NCI-H2107 (cell line): ENCODE results near the gene DOK6.

ENCODE experiments used
- DNase-seq: peaks from one replicate; lab custom pipeline; 2025; lab: John Stamatoyannopoulos, UW

The DOK6 gene

DNA sequence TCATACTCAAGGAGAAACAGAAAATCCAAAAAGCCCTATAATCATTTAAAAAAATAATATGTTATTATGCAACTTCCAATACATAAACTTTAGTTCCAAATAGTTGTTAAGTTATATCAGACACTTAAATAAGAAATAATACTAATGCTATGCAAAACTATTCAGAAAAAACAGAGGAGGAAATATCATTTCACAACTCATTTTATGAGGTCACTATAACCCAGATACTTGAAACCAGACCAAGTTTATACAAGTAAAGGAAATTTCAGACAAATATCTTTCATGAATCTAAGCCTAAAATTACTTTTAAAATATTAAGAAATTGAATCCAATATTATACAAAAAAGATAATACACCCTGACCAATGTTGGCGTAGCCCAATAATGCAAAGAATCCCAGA is 286.2 kb downstream of the DOK6 start:
- DNase-seq = no peak

DNA sequence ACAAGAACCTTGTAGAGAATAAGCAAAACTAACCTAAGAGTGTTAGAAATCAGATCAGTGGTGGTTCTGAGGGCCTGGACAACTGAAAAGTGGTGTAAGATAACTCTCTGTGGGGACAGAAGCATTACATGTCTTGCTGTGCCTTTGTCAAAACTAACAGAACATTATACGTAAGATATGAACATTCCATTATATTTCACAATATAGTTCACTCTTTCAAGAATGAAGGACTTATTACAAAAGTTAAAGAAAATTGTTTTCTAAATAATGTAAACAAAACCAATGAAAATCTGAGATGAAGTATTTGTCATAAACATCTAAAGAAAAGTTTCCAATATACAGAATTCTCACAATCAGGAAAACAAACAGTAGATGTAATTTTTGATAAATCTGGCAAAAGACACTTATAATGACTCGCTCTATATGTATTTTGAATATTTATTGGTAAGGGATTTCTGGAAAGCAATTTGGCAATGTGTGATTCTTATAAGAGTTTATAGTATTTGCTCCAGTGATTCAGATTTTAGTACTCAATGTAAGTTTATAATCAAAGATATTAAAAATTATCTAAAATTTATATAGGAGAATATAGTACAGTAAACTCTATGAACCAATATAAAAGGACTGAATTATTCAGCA is 288.6 kb downstream of the DOK6 start:
- no peak for DNase-seq

DNA sequence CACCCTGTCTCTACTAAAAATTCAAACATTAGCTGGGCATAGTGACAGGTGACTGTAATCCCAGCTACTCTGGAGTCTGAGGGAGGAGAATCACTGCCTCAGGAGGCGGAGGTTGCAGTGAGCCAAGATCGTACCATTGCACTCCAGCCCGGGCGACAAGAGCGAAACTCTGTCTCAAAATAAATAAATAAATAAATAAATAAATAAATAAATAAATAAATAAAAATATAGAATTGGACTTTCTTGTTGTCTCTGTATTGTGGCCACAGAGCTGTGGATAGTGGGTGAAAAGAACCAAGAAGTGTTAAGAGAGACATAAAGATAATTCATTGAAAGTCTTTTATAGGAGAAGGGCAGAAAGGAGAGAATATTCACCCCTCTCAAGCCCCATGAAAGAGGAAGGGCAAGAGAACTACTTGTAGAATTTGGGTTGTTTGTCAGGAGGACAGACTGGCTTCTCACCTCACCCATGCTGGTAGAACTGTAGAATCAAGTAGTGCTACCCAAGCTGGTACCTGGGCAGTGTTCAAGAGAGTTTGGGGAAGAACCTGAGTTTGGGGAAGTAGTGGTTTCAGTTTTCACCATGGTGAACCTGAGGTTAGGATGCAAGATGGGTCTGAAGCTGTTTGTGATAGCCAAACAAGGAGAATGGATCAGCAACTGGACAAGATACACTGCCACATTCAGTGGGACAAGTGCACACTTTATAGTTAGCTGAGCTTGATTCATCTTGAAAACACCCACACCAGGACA is 290.5 kb downstream of the DOK6 start:
- DNase-seq = no peak

DNA sequence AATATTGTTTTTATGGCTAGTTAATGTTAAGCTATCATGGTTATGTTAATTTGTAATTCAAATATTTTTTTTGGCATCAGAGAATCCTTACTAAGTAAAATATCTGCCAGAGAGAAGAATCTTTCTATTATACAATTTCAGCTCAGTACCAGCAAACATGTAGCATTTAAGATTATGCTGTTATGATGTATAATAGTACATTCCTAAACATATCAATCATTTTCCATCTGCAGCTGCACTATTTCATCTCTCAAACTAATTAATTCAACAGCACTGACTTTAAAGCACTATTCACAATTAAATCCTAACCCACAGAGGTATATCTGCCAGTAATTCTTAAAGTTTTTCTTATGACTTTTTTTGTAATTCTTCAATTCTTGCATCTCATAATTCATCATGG is 296.4 kb downstream of the DOK6 start:
- DNase-seq = no peak

DNA sequence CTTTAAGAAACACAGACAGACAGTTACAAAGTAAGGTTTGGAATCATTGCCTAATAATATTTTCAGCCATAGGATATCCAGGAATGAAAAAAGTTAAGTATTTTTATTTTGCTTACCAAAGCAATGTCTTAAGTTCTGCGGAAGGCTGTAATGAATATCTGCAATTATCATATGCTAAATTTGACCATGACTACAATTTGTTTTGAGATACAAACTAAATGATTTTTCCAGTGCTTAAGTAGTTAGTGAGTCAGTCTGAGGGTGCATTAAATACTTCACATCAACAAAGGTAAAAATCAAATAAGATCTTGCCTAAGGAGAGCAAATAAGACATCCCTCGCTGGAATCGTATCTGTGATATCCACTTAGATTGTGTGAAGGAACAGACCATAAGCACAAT is 297.0 kb downstream of the DOK6 start:
- no peak for DNase-seq

DNA sequence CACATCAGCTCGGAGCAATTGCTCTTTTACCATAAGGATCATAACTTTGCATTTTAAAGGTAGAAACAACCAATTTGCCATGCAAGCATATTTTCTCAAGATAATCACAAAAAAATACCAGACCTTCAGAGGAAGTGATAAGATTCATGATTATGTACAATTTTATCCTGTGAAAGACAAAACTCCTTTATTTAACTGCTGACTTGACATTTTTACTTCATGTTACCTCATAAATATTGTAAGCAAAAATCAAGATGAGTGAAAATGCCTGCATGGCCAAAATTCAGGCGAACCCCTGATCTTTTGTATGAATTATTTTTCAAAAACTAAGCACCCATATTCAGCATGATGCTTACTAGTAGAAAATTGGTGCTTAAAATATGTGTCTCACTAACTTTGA is 300.6 kb downstream of the DOK6 start:
- no peak for DNase-seq

DNA sequence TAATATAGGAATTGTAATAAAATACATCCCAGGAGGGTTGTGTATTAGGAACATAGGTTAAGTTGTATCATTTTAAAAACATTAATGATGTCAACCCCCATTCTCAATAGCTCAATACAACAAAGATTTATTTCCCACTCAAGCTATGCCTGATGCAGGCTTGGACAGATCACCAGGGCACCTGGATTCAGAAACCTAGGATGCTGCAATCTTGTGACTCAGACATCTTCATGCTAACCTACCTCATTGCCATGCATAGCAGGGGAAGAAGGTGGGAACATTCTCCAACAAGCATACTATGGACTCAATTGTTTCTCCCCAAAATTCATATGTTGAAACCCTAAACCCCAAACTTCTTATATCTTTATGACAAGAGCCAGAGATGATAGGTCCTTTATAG is 302.8 kb downstream of the DOK6 start:
- DNase-seq = no peak

DNA sequence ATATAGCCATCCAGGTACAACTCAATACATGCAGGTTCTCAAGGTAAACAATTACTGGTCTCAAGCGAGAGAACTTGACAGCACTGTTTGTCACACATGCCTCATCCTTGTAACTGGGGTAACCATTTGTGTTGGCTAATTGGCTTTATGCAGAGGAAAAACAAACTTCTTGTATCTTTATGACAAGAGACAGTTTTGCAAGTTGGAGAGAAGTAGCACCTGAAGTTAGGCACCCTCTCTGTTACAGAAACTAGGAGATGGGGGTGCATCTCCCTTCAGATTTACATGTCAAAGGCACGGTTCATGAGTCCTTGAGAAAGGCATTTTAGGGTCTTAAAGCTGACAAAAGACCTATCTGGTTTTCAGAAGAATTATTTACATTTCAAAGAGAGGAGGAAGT is 305.3 kb downstream of the DOK6 start:
- no peak for DNase-seq

DNA sequence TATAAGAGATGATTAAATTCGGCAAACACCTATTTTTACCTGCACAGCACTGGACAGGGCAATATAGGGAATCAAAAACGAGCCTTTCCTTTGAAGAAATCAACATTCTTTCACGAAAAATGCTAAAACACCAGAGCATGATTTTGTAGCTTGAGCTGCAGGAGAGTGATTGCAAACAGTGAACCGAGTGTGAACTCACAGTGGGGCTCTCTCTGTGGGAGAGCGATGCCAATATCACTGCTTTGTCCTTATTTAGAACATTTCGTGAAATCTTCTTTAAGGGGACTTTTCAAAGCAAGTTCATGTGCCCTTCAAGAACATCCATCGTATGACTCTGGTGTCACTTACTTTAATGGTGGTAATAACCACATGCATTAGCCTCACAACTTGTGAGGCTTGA is 308.2 kb downstream of the DOK6 start:
- no peak for DNase-seq

DNA sequence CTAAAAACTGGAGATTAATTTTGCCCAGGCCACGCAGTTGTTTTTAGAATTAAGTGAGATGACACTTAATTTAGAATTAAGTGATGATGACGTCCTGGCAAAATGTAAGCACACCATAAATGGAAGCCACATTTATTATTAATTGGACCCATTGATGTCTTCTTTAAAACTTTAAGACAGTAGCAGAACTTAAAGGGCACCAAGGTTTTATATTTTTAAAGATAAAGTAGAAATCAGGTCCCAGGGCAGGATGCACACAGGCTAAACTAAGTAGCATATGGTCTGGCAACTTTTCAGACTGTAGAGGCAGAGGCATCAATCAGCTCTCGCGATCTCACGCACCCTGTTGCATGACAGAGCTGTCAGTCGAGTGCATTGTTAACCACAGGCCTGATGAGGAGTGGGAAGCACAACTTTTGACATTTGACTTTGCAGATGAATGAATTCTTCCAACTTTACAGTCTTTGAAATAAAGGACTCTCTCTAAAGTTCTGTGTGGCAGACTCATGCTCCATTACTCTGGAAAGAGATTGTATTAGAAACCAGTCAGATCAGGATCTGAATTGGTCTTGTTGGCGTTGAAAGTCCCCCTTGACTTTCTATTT is 314.6 kb downstream of the DOK6 start:
- no peak for DNase-seq

DNA sequence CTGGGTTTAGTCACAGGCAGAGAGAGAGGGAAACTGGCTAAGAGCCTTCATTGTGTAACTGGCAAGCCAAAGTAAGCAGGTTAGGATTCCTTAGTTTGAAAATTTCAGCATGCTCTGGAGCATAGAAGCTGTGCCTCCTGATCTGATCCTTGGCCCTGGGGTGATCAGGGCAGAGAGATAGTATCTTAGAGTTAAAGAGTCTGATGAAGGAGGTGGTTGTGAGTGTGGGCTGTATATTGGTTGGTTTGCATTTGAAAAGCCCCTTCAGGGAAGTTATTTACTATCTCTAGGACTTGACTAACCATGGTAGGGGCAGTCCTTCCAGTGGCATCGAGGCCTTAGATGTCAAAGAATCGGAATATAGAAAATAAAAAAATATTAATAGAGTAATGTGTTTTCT is 316.9 kb downstream of the DOK6 start:
- DNase-seq = no peak

DNA sequence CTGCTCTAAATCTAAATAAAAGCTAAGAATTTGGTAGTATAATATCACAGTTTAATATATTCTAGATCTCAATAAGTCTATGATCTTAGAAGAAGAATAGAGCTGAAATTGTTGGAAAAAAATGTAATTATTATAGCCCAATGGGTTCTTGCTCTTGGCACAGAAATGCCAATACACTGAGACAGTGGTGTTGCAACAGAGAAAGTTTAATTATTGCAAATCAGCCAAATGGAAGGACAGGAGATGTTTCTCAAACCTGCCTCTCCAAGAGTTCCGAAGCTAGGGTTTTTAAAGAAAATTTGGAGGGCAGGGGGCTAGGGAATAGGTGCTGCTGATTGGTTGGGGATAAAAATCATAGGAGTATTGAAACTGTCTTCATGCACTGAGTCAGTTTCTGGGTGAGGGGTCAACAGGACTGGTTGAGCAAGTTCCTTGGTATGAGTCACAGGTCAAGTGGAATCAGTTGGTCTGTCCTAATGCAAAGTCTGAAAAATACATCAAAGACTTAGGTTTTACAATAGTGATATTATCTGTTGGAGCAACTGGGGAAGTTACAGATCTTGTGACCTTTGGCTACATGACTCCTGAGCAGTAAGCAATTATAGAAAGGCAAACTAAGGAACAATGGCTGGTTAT is 318.3 kb downstream of the DOK6 start:
- DNase-seq = no peak

DNA sequence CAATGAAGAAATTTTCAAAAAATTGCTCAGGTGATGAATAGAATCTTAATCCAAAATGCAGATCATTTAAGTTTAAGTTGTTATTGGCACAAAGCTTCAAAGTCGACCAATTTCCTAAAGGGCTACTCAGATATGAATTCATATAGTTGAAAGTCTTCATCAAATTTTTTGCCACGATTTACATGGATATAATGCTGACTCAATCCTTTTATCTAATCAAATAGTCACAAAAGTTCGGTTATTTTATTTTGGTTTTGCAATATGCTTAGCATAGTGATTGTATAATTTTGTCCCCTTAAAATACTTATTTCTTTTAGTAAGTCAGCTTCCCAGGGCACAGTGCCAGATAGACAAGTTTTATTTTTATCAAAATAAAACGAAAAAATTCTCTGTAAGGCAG is 319.7 kb downstream of the DOK6 start:
- no peak for DNase-seq

DNA sequence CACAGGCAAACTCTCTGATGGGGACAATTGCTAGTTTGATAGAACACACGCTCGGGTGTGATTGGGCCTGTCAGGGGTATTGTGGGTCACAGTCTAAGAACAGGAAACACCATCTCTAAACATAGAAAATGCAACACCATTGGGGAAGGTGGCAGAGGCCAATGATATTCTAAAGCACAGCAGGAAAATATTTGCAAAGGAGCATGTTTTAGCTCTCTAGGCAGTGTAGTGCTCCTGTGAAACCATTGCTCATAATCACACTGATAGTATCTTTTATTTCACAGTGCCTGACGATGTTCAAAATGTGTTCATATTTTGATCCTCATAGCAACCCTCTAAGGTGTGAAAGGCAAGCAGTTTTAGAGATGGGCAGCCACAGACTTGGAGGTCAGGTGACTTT is 322.7 kb downstream of the DOK6 start:
- no peak for DNase-seq

DNA sequence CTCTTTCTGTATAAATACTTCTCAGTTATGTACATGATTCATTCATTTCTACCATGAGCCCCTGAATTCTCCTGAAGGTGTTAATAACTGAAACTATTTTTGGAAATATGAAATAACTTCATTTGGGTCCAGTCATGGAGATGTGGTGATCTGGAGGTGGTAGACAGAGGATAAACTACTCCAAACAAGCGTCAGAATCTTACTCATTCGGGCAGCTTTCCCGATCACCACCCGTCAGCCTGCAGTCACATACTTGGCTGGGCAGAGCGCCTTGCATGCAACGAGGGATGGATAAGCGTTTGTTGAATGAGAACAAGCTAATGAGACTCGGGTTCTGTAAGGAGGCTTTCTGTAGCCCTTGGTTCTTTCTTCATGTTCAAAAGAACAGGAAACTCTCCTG is 324.3 kb downstream of the DOK6 start:
- no peak for DNase-seq

DNA sequence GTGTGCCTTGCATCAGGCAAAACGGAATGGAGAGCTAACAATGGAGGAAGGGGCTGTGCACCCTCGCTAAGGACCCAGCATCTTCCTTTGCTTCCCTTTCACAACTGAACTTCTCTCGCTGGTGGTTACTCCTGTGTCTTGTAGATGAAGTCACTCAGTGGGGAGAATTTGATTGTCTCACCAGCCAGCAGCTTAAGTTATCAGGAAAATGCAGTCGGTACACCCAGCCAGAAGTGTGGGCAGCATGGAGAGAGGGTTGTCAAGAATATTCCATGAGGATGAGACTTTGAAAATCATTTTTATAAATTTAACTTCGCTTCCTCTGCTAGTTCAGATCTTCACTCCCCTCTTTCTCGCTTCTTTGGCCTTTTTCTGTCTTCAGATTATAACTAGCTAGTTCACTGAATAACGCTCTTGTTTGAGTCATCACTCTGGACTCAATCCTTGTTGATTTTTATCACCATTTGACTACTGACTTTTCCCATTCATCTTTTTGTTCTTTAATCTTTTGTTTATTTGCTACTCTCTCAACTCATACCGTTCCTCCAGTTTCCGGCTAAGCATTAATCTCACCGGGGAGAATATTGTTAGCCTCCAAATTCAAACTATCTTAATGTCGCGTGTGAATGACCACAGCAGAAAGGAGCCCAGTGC is 325.3 kb downstream of the DOK6 start:
- DNase-seq = no peak

DNA sequence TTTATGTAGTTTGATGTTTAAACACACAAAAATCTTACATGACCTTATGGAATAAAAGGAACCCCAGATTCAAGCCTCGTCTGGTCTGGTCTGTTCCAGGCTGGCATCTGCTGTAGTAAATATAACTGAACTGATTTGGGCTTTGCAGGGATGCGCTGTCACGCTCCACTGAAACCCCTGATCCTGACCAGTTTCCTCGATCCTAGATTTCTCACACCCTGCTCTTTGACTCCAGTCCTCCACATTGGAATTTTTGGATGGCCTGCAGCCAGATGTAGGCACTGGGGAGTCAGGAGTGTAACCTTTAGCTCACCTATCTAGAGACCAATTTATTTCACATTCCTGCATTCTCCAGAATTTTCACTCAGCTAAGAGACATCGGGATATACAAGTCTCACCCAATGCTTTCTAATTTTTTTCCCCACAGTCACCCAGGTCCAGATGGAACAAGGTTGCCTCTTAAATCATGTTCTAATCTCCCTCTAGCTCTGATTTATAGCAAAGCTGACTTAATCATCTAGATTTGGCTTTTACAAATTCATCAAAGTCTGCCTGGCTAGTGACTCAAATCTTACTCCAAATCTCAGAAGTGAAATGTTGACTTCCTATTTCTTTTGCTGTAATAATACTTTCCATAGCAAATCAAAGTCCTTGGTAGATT is 327.4 kb downstream of the DOK6 start:
- no peak for DNase-seq

DNA sequence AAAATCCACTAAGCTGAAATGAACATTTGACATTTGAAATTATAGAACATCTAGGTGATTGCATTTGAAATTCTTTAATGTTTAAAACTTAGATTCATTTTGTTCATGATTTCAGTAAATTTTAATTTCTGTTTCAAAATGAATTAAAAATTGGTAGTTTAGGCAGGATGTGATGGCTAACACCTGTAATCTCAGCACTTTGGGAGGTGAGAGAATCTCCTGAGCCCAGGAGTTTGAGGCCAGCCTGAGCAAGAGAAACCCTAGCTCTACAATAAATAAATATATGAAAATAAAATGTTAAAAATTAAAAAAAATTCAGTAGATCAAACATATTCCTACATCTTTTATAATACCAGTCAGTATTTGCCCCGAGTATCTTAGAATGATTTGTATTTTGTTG is 330.0 kb downstream of the DOK6 start:
- DNase-seq = no peak

DNA sequence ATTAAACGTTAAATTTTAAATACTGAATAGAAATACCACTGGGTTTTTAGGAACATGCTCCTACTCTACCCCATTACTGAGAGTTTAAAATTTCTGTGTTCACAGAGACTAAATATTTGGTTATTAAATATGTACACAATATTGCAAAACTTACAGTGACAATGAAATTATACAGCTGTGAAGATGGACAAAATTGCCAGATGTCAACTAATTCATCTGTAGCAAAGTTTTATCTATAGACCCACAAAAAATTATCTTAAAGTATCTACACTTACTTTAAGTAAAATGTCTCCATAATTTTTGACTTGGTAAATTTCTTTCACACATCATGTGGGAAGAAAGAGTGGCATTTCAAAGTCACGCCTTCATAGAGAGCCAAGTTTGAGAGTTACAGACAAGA is 333.8 kb downstream of the DOK6 start:
- DNase-seq = no peak

DNA sequence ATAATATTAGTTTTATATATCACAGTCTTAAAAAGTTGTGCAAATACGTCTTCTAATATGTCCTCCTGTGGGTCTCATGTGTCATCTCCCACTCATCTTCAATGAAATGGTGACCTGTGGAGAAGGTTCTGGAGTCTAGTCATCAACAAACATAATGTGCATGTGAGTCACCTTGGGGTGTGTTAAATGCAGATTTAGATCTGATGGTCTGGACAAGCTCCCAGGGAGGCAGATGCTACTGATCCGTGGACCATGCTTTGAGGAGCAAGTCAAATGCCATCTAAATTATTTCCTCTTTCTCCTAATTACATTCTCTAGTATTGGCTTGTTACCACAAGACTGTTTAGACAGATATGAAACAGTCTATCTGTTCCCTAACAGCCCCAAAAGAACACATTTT is 336.0 kb downstream of the DOK6 start:
- DNase-seq = no peak

DNA sequence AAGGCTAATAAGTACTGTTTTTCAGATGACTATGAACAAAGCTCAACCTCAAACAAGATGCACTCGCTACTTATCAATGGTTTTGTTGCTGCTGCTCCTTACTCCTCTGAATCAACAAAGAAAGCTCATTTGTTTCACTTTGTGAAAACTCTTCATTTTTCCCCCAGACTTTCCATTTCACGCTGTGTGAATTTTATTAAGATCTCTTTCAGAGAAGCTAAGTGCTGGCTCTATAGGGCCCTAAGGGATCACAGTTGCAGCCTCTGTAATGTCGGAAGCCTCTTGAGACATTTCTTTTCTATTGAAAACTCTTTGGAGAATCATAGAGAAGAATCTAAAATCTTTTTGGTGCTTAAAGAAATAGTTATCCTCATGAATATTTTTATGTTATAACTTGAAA is 337.2 kb downstream of the DOK6 start:
- no peak for DNase-seq

DNA sequence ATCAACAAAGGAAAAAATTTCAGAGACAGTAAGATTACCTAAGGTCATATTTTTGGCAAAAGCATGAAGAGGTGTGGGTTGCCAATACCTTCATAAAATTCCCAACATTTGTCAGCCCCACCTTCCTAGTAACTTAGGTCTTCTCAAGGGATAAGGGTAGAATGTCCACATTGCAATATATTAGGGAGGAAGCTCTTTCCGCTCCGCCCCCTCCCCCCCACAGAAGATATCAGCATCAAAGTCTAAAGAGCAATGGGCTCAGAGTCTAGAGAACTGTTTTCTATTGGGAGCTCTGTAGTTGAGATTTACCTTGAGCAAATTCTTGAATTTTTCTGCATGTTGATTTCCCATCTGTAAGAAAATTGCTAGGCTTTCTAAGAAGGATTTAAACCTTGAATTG is 346.7 kb downstream of the DOK6 start:
- DNase-seq = no peak
